ENCODE results near the gene MYBPHL.

The MYBPHL gene

GRCh38 chr1:109243860-109244552 is 62.8 kb downstream of the MYBPHL start:
- Histone ChIP-seq H3K27me3 (replicated peaks; ENCODE audit: control insufficient read depth, insufficient read depth, low read length) (no peaks in the 10 kb centered on the region), H3K36me3 (ENCODE audit: control insufficient read depth, insufficient read depth, low read length) (peaks cover 5% of the 10 kb centered on the region), H3K4me3 (replicated peaks; ENCODE audit: low read depth, low read length) (no peak overlapping the region)
- DNase-seq (ENCODE audit: extremely low read depth, insufficient read length) = no peak
- TF ChIP-seq, protein P1, sequence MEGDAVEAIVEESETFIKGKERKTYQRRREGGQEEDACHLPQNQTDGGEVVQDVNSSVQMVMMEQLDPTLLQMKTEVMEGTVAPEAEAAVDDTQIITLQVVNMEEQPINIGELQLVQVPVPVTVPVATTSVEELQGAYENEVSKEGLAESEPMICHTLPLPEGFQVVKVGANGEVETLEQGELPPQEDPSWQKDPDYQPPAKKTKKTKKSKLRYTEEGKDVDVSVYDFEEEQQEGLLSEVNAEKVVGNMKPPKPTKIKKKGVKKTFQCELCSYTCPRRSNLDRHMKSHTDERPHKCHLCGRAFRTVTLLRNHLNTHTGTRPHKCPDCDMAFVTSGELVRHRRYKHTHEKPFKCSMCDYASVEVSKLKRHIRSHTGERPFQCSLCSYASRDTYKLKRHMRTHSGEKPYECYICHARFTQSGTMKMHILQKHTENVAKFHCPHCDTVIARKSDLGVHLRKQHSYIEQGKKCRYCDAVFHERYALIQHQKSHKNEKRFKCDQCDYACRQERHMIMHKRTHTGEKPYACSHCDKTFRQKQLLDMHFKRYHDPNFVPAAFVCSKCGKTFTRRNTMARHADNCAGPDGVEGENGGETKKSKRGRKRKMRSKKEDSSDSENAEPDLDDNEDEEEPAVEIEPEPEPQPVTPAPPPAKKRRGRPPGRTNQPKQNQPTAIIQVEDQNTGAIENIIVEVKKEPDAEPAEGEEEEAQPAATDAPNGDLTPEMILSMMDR (IDR thresholded peaks at IDR 0.05; ENCODE audit: insufficient read depth, low read length, poor library complexity, severe bottlenecking) = no peak

DNA sequence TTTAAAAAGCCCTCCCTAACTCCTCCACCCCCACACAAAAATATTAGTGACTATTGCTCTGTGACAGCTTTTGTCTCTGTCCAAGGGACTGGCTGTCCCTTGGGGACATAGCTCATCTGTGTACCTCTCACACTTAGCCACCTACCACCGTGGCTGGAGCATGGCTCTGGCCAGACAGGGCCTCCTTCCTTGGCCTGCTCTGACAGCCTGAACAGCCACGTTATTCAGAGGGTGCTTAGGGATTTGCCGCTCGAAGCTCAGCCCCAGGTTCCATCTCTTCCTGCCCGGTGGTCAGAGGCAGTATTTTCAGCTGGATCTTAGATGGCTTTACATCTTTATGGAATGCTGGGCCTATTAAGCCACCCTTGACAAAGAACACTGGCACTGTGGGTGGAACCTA is 63.6 kb downstream of the MYBPHL start:
- H3K36me3 ChIP-seq (ENCODE audit: control insufficient read depth, insufficient read depth, low read length) = peaks cover 8% of the 10 kb centered on the region
- no peak overlapping the region for H3K4me3 ChIP-seq (replicated peaks; ENCODE audit: low read depth, low read length)
- TF ChIP-seq, protein P1 (IDR thresholded peaks at IDR 0.05; ENCODE audit: insufficient read depth, low read length, poor library complexity, severe bottlenecking) = no peak
- DNase-seq (ENCODE audit: extremely low read depth, insufficient read length) = no peak
- no peaks in the 10 kb centered on the region for H3K27me3 ChIP-seq (replicated peaks; ENCODE audit: control insufficient read depth, insufficient read depth, low read length)

DNA sequence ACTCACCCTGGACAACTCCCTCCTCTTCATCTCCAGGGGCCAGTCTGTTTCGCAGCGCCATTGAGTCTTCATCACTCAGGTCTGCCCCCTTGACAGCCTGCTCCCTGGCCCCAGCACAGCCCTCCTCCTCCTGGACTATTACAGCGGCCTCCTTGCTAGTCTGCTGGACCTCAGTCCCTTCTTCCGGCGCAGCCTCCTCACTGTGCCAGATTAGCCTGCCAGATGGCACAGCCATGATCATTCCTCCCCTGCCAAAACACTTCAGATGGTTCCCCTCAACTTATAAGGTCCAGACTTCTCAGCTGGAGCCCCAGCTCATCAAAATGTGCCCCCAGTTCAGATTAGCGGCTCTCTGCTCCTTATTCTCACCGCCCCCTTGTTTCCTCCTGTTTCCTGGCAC is 64.4 kb downstream of the MYBPHL start:
- DNase-seq (ENCODE audit: extremely low read depth, insufficient read length) = no peak
- TF ChIP-seq, protein P1 (IDR thresholded peaks at IDR 0.05; ENCODE audit: insufficient read depth, low read length, poor library complexity, severe bottlenecking) = no peak

More for the DNA sequence above, 64.4 kb downstream of the MYBPHL start:
- no peaks in the 10 kb centered on the region for H3K27me3 ChIP-seq (replicated peaks; ENCODE audit: control insufficient read depth, insufficient read depth, low read length)
- H3K36me3 ChIP-seq (ENCODE audit: control insufficient read depth, insufficient read depth, low read length) = peaks cover 16% of the 10 kb centered on the region
- H3K4me3 ChIP-seq (replicated peaks; ENCODE audit: low read depth, low read length) = no peak overlapping the region
